BLaER1 (cell line): ENCODE results near the gene NGFR.
A peak's percentile ranks its signal among the peaks of the same experiment; 100 is the strongest.

Source experiments
- H3K27ac ChIP-seq: shearing (Covaris generic); formaldehyde crosslinking; 2 replicates; pipeline ENCODE4 v1.8.1; 2022
- H3K27me3 ChIP-seq: shearing (Covaris generic); formaldehyde crosslinking; 2 replicates; pipeline ENCODE4 v1.8.1; 2022
- H3K36me3 ChIP-seq: shearing (Covaris generic); formaldehyde crosslinking; 2 replicates; pipeline ENCODE4 v1.8.1; 2022
- H3K4me1 ChIP-seq: shearing (Covaris generic); formaldehyde crosslinking; 2 replicates; pipeline ENCODE4 v1.8.1; 2022
- H3K4me2 ChIP-seq: shearing (Covaris generic); formaldehyde crosslinking; 2 replicates; pipeline ENCODE4 v1.8.1; 2022
- H3K4me3 ChIP-seq: shearing (Covaris generic); formaldehyde crosslinking; 2 replicates; pipeline ENCODE4 v1.8.1; 2022
- H3K9ac ChIP-seq: shearing (Covaris generic); formaldehyde crosslinking; 2 replicates; pipeline ENCODE4 v1.8.1; 2022
- H3K9me3 ChIP-seq: shearing (Covaris generic); formaldehyde crosslinking; 2 replicates; pipeline ENCODE4 v1.8.1; 2022
- H4K20me1 ChIP-seq: shearing (Covaris generic); formaldehyde crosslinking; 2 replicates; pipeline ENCODE4 v1.8.1; 2022
- Cebpa-rat ChIP-seq: shearing (Covaris generic); IDR thresholded peaks from 2 replicates; pipeline ENCODE4 v1.8.1; 2022

The NGFR gene

DNA sequence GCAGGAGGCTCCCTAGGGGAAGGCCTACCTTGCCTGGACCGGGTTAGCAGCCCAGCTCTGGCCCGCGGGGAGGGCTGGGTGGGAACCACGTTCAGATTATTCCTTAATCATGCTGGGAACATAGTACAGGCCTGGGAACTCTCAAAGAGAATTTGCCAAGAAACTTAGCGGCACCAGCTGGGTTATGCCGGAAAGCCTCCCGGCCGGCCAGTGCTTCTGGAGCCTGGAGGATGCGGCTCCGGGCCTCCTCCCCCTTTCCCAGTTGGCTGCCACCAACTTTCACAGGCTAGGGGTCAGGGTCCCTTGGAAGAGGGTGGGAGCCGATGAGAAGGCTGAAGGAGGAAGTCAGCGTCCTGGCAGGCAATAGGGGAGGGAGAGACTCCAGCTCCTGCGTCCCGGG is 10.8 kb downstream of the NGFR start:
- Histone ChIP-seq H3K4me2 (no peak overlapping the region), H3K4me3 (no peak overlapping the region), H3K27me3 (peaks cover 6% of the 10 kb centered on the region), H3K9ac (no peak overlapping the region), H3K36me3 (no peaks in the 10 kb centered on the region), H3K4me1 (peaks cover 44% of the 10 kb centered on the region), H3K9me3 (no peaks in the 10 kb centered on the region), H4K20me1 (peaks cover 7% of the 10 kb centered on the region; the same call in 1 of the 2 replicates), H3K27ac (no peak overlapping the region)
- no peak for TF ChIP-seq Cebpa-rat

DNA sequence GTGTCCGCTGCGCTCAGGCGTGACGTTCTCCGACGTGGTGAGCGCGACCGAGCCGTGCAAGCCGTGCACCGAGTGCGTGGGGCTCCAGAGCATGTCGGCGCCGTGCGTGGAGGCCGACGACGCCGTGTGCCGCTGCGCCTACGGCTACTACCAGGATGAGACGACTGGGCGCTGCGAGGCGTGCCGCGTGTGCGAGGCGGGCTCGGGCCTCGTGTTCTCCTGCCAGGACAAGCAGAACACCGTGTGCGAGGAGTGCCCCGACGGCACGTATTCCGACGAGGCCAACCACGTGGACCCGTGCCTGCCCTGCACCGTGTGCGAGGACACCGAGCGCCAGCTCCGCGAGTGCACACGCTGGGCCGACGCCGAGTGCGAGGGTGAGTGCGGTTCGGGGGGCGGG is 11.2 kb downstream of the NGFR start:
- peaks cover 39% of the 10 kb centered on the region for H3K4me1 ChIP-seq
- no peaks in the 10 kb centered on the region for H3K9me3 ChIP-seq
- TF ChIP-seq Cebpa-rat, result no peak
- H3K4me2 ChIP-seq, result no peak overlapping the region
- H3K4me3 ChIP-seq, result no peak overlapping the region
- no peaks in the 10 kb centered on the region for H3K36me3 ChIP-seq
- H3K9ac ChIP-seq, result no peak overlapping the region
- peaks cover 3% of the 10 kb centered on the region; the same call in 1 of the 2 replicates for H4K20me1 ChIP-seq
- peaks cover 2% of the 10 kb centered on the region; the same call in 1 of the 2 replicates for H3K27me3 ChIP-seq
- no peak overlapping the region for H3K27ac ChIP-seq

DNA sequence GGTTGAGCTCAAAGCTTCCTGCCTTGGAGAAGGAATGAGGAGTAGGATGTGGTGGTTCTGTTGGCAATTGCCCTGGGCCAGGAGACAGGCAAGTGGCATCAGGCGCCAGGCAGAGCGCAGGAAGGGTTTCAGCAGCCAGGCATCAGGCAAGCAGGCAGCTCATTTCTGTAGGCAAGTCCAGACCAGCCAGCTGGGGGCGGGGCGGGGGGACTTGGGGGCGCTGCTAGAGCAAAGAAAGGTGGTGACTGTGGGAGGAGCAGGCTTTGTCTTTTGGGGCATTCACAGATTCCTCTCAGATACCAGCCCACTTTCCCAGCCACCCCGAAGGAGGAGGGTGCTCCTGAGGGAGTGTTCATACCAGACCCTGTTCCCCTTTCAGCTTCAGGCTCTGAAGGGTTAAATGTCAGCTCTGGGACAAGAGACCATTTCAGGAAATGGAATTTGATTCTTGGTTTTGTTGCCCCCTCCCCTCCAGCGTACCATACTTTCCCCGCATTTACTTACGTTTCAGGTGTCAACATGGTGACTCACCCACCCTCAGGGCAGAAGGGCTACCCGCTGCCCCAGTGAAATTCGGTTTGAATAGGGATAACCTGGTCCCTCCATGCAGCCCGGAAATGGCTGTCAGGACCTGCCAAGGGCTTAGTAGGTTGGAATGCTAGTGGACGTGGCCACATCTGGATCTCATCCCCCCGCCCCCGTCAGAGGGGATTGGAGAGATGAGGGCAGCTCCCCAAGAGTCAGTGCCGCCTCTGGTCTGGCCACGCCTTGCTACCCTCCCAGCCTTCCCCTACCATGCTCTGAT is 13.2 kb downstream of the NGFR start:
- no peak overlapping the region for H3K27ac ChIP-seq
- no peak for TF ChIP-seq Cebpa-rat
- H3K4me3 ChIP-seq, result no peak overlapping the region
- H4K20me1 ChIP-seq, result no peaks in the 10 kb centered on the region
- H3K9me3 ChIP-seq, result no peaks in the 10 kb centered on the region
- H3K9ac ChIP-seq, result no peak overlapping the region
- H3K4me1 ChIP-seq, result peaks cover 33% of the 10 kb centered on the region
- H3K36me3 ChIP-seq, result no peaks in the 10 kb centered on the region
- H3K27me3 ChIP-seq, result no peaks in the 10 kb centered on the region
- peak overlapping the region; percentile 77 for H3K4me2 ChIP-seq

DNA sequence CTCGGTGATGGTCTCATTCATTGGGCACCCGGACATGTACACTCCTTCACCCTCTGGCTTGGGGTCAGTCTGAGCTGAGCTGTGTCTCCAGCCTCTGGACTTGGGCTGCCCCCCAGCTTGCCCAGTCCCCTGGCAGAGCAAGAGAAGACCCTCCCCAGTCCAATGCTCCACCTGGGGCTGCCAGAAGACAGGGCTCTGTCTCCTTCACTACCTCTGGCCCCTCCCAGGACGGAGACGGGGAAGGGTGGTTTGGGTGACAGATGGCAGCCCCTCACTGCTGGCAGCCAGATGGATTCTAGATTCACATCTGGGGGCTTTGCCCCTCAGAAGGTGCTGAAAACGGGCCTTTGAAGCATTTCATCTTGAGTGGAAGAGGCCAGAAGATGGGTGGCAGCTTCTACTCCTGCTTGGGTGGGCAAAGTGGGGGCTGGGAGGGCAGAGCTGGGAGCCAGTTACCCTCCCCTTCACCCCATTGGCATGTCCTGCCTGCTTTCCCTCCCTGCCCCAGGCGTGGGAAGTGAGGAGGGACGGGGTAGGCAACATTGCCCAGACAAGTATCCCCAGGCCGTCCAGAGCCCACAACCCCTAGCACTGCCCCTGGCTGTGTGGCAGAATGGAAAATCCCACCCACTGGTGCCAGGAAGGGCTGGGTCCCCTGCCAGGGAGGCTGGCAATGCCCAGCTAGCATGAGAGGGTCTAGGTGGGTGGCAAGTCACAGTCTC is 13.9 kb downstream of the NGFR start:
- no peak overlapping the region for H3K9ac ChIP-seq
- TF ChIP-seq Cebpa-rat, result no peak
- peak overlapping the region; percentile 77; the same call in 1 of the 2 replicates for H3K4me2 ChIP-seq
- H3K9me3 ChIP-seq, result no peaks in the 10 kb centered on the region
- H3K27ac ChIP-seq, result no peak overlapping the region
- H3K27me3 ChIP-seq, result no peaks in the 10 kb centered on the region
- H3K4me3 ChIP-seq, result no peak overlapping the region
- H3K36me3 ChIP-seq, result no peaks in the 10 kb centered on the region
- peaks cover 33% of the 10 kb centered on the region for H3K4me1 ChIP-seq
- H4K20me1 ChIP-seq, result no peaks in the 10 kb centered on the region

DNA sequence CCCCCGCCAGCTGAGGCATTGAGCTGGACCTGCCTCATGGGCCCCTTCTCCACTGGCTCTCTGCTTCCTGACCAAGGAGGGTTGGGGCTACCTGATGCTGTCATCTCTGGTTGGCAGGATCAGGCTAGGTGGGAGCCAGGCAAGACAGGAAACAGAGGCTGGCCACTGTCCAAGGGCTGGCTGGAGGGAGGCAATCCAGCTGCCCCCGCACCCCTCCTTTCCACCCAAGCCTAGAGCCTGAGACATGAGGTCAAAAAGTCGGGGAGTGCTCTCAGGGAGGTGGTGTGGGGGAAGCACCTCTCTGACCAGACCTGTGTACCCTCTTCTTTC is 14.5 kb downstream of the NGFR start:
- Histone ChIP-seq H3K9ac (no peak overlapping the region), H3K36me3 (no peaks in the 10 kb centered on the region), H3K27ac (no peak overlapping the region), H3K4me1 (peaks cover 33% of the 10 kb centered on the region), H3K4me2 (peak overlapping the region; percentile 19; the same call in 1 of the 2 replicates), H4K20me1 (no peaks in the 10 kb centered on the region), H3K27me3 (no peaks in the 10 kb centered on the region), H3K4me3 (no peak overlapping the region), H3K9me3 (no peaks in the 10 kb centered on the region)
- TF ChIP-seq Cebpa-rat, result no peak

DNA sequence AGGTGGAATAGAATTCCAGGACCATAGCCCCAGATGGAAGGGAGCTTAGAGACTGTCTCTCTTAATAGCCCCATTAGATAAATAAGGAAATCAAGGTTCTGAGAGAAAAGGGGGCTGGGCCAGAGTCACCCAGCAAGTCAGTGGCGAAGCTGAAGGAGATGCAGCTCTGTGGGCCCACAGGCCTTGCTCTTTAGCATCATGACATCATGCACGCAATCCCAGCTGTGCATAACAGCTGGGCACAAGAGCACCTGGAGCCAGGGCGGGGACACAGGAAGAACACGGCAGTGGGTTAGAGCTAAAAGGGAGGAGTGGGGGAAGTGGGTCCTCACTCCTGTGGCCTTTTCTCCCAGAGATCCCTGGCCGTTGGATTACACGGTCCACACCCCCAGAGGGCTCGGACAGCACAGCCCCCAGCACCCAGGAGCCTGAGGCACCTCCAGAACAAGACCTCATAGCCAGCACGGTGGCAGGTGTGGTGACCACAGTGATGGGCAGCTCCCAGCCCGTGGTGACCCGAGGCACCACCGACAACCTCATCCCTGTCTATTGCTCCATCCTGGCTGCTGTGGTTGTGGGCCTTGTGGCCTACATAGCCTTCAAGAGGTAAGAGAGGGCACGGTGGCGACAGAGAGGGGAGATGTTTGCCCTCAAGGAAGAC is 15.1 kb downstream of the NGFR start:
- Histone ChIP-seq H3K9me3 (no peaks in the 10 kb centered on the region), H3K4me1 (peaks cover 37% of the 10 kb centered on the region), H4K20me1 (no peaks in the 10 kb centered on the region), H3K27ac (no peak overlapping the region), H3K4me2 (0 out of 2 replicates have a peak overlapping the region, but pooled peaks have one; percentile 19), H3K9ac (no peak overlapping the region), H3K36me3 (no peaks in the 10 kb centered on the region), H3K4me3 (no peak overlapping the region), H3K27me3 (no peaks in the 10 kb centered on the region)
- no peak for TF ChIP-seq Cebpa-rat

DNA sequence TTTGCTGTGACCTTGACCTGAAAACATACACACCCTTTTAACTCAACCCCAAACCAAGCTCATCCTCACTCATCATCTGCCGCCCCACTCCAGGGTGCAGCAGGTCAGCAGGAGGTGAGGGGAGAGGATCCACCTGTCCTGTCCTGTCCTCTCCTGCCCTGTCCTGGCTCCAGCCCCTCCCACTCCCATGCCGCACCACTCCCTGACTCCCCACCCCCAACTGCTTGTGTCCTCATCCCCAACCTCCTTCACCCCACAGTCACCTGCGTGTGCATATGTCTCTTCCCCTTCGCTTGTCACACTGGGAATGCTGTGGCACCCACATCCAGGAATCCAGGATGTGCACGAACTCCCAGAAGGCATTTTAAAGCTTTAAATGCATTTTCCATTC is 15.6 kb downstream of the NGFR start:
- no peaks in the 10 kb centered on the region for H3K27me3 ChIP-seq
- no peak for TF ChIP-seq Cebpa-rat
- no peak overlapping the region for H3K9ac ChIP-seq
- no peak overlapping the region for H3K27ac ChIP-seq
- no peak overlapping the region for H3K4me2 ChIP-seq
- H3K4me1 ChIP-seq, result peaks cover 43% of the 10 kb centered on the region
- no peaks in the 10 kb centered on the region for H3K9me3 ChIP-seq
- no peaks in the 10 kb centered on the region for H3K36me3 ChIP-seq
- H3K4me3 ChIP-seq, result no peak overlapping the region
- no peaks in the 10 kb centered on the region for H4K20me1 ChIP-seq

DNA sequence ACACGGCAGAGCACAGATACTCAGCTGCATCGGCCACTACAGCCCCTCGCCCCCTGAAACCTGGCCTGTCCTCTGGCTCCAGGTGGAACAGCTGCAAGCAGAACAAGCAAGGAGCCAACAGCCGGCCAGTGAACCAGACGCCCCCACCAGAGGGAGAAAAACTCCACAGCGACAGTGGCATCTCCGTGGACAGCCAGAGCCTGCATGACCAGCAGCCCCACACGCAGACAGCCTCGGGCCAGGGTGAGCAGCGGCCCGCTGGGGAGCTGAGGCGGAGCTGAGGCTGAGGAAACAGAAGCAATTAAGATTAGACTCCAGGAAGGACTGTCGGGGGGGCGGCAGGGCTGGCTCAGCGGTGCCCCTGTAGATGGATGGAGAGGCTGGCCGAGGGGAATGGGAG is 16.7 kb downstream of the NGFR start:
- Histone ChIP-seq H4K20me1 (no peaks in the 10 kb centered on the region), H3K27me3 (no peaks in the 10 kb centered on the region), H3K4me1 (peaks cover 47% of the 10 kb centered on the region), H3K27ac (no peak overlapping the region), H3K9me3 (no peaks in the 10 kb centered on the region), H3K9ac (no peak overlapping the region), H3K4me2 (no peak overlapping the region), H3K4me3 (no peak overlapping the region), H3K36me3 (no peaks in the 10 kb centered on the region)
- no peak for TF ChIP-seq Cebpa-rat

DNA sequence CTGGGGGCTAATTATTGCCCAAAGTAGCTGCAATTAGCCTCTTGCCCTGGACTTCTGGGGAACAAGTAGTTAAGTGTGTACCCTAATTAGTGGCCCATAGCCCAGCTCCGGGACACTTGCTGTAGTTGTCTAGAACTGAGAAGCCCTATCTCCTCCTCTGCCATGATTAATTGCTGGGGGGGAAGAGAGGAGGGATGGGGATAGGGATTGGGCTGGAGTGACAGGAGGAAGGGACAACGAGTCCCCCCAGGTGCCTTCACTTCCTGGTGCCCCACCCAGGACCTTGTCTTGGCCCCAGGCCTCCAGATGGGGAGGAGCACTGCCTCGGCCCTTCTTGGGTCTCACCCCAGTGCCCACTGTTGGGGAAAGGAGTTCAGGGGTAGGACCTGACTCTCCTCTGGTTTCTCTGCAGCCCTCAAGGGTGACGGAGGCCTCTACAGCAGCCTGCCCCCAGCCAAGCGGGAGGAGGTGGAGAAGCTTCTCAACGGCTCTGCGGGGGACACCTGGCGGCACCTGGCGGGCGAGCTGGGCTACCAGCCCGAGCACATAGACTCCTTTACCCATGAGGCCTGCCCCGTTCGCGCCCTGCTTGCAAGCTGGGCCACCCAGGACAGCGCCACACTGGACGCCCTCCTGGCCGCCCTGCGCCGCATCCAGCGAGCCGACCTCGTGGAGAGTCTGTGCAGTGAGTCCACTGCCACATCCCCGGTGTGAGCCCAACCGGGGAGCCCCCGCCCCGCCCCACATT is 17.4 kb downstream of the NGFR start:
- H3K4me2 ChIP-seq, result no peak overlapping the region
- TF ChIP-seq Cebpa-rat, result no peak

DNA sequence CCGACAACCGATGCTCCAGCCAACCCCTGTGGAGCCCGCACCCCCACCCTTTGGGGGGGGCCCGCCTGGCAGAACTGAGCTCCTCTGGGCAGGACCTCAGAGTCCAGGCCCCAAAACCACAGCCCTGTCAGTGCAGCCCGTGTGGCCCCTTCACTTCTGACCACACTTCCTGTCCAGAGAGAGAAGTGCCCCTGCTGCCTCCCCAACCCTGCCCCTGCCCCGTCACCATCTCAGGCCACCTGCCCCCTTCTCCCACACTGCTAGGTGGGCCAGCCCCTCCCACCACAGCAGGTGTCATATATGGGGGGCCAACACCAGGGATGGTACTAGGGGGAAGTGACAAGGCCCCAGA is 17.9 kb downstream of the NGFR start:
- H3K27me3 ChIP-seq, result no peaks in the 10 kb centered on the region
- H3K4me3 ChIP-seq, result no peak overlapping the region
- no peaks in the 10 kb centered on the region for H3K36me3 ChIP-seq
- no peak overlapping the region for H3K27ac ChIP-seq
- H3K9me3 ChIP-seq, result no peaks in the 10 kb centered on the region
- no peak for TF ChIP-seq Cebpa-rat
- no peak overlapping the region for H3K9ac ChIP-seq
- no peaks in the 10 kb centered on the region for H4K20me1 ChIP-seq
- H3K4me1 ChIP-seq, result peaks cover 35% of the 10 kb centered on the region
- H3K4me2 ChIP-seq, result no peak overlapping the region

More for the DNA sequence above, 17.4 kb downstream of the NGFR start:
- H3K9ac ChIP-seq, result no peak overlapping the region
- no peaks in the 10 kb centered on the region for H3K36me3 ChIP-seq
- no peaks in the 10 kb centered on the region for H3K27me3 ChIP-seq
- H3K27ac ChIP-seq, result no peak overlapping the region
- no peak overlapping the region for H3K4me3 ChIP-seq
- peaks cover 41% of the 10 kb centered on the region for H3K4me1 ChIP-seq
- no peaks in the 10 kb centered on the region for H3K9me3 ChIP-seq
- no peaks in the 10 kb centered on the region for H4K20me1 ChIP-seq
